Right lobe of liver (tissue), 4 donors: Measurements from ENCODE around the gene ITGB3BP.

Source experiments
- CTCF ChIP-seq, 4 donors: fragments of 200-600 bp in 3 of 4; fragments of 450-650 bp in 1 of 4; IDR thresholded peaks; one replicate each; pipeline versions ENCODE4 v1.5.1 to v1.8.0; 2016 to 2022; ENCODE audit warnings: antibody characterized with exemption in 4 of 4, mild to moderate bottlenecking in 2 of 4
- POLR2A ChIP-seq: fragments of 450-650 bp; IDR thresholded peaks from one replicate; pipeline ENCODE4 v1.6.1; 2017; ENCODE audit warnings: antibody characterized with exemption, mild to moderate bottlenecking
- donor health status: DM: no; HTN: no; CAD: no.
- donor health status: DM: no; HTN: no; CAD: no.
- donor health status: DM: no; HTN: yes; CAD: no.

- TF ChIP-seq CTCF (IDR thresholded peaks at IDR 0.05) = no peak
- no peak for TF ChIP-seq POLR2A
Observed at GRCh38 chr1:63407002-63407401, 116.0 kb downstream of the ITGB3BP start.
